BLaER1 (cell line): Measurements from ENCODE around the gene ZC3H18.

Source experiments
- H3K27ac ChIP-seq: shearing (Covaris generic); formaldehyde crosslinking; 2 replicates; pipeline ENCODE4 v1.8.1; 2022
- H3K27me3 ChIP-seq: shearing (Covaris generic); formaldehyde crosslinking; 2 replicates; pipeline ENCODE4 v1.8.1; 2022
- H3K36me3 ChIP-seq: shearing (Covaris generic); formaldehyde crosslinking; 2 replicates; pipeline ENCODE4 v1.8.1; 2022
- H3K4me1 ChIP-seq: shearing (Covaris generic); formaldehyde crosslinking; 2 replicates; pipeline ENCODE4 v1.8.1; 2022
- H3K4me2 ChIP-seq: shearing (Covaris generic); formaldehyde crosslinking; 2 replicates; pipeline ENCODE4 v1.8.1; 2022
- H3K4me3 ChIP-seq: shearing (Covaris generic); formaldehyde crosslinking; 2 replicates; pipeline ENCODE4 v1.8.1; 2022
- H3K9ac ChIP-seq: shearing (Covaris generic); formaldehyde crosslinking; 2 replicates; pipeline ENCODE4 v1.8.1; 2022
- H3K9me3 ChIP-seq: shearing (Covaris generic); formaldehyde crosslinking; 2 replicates; pipeline ENCODE4 v1.8.1; 2022
- H4K20me1 ChIP-seq: shearing (Covaris generic); formaldehyde crosslinking; 2 replicates; pipeline ENCODE4 v1.8.1; 2022
- Cebpa-rat ChIP-seq: shearing (Covaris generic); IDR thresholded peaks from 2 replicates; pipeline ENCODE4 v1.8.1; 2022

Gene ZC3H18

DNA sequence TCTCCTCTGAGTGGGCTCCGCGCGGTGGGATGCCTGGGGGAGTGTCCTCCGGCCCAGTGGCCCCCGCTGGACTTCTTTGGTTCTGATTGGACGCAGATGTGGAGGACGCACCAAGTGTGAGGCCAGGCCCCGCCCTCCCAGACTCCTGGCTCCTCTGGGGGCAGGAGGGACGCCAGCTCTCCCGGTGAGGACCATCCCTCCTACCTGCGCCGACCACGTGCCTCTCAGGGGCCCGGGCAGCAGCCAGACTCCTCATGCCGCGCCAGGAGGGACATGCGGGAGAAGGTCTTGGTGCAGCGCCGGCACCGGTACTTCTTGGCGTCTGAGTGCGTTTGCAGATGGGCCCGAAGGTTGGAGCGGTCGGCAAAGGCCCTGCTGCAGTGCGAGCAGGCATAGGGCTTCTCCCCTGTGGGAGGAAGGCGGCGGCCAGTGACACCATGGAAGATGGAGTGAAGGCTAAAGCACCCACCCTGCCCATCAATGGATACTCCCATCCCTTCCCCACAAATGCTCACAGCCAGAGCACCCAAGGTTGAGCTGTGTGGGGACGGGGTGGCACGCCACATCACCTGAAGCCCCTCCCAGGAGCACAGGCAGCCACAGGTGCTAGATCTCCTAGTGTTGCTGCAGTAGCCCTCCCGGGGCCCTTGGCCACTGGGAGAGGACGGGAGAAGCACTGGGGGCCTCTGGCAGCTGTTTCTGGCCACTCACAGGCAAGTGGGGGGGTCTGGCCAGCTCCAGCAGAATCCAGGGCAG is 108.2 kb downstream of the ZC3H18 start:
- no peak overlapping the region for H3K9ac ChIP-seq
- TF ChIP-seq Cebpa-rat, result no peak
- H3K4me1 ChIP-seq, result peaks cover 62% of the 10 kb centered on the region
- H3K4me3 ChIP-seq, result no peak overlapping the region
- H3K36me3 ChIP-seq, result peaks cover 50% of the 10 kb centered on the region
- peak overlapping the region; percentile 18; the same call in 1 of the 2 replicates for H3K27ac ChIP-seq
- H3K9me3 ChIP-seq, result no peaks in the 10 kb centered on the region
- no peaks in the 10 kb centered on the region for H3K27me3 ChIP-seq
- no peaks in the 10 kb centered on the region for H4K20me1 ChIP-seq
- no peak overlapping the region for H3K4me2 ChIP-seq

GRCh38 chr16:88680554-88681083 is 110.4 kb downstream of the ZC3H18 start:
- Histone ChIP-seq H3K4me2 (peak overlapping the region; percentile 68), H3K4me1 (peaks cover 61% of the 10 kb centered on the region), H3K36me3 (peaks cover 34% of the 10 kb centered on the region), H3K27ac (no peak overlapping the region), H4K20me1 (no peaks in the 10 kb centered on the region), H3K9ac (no peak overlapping the region; the same call in 1 of the 2 replicates), H3K9me3 (no peaks in the 10 kb centered on the region), H3K27me3 (no peaks in the 10 kb centered on the region; the same call in 1 of the 2 replicates), H3K4me3 (no peak overlapping the region)
- no peak for TF ChIP-seq Cebpa-rat

DNA sequence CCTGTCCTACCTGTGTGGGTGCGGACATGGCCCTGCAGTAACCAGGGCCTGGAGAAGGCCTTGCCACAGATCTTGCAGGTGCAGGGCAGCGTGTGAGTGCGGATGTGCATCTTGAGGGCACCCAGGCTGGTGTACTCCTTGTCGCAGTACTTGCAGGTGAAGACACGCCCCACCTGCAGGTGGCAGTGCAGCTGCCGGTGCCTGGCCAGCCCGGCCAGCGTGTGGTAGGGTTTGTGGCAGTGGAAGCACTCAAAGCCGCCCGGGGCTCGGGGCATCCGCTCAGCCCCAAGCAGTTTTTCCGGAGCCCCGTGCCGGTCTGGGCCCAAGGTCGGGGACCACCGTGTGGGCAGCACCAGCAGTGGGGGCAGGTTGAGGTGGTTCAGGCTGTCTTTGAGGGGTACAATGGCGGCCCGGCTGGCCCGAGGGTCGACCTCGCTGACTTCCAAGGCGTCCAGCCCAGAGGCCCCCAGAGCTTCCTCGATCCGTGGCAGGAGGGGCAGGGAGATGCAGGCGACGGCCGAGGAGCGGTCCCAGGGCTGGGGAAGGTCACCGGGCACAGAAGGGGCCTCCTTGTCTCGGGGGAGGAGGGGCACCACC is 111.0 kb downstream of the ZC3H18 start:
- Histone ChIP-seq H3K36me3 (peaks cover 28% of the 10 kb centered on the region), H4K20me1 (no peaks in the 10 kb centered on the region), H3K9ac (peak overlapping the region; percentile 84), H3K4me2 (peak overlapping the region; percentile 68), H3K27ac (peak overlapping the region; percentile 94), H3K27me3 (no peaks in the 10 kb centered on the region; the same call in 1 of the 2 replicates), H3K4me3 (peak overlapping the region; percentile 20; the same call in 1 of the 2 replicates), H3K9me3 (no peaks in the 10 kb centered on the region), H3K4me1 (peaks cover 61% of the 10 kb centered on the region)
- TF ChIP-seq Cebpa-rat, result no peak
